Liver (tissue), 9 donors: ENCODE measurements around the gene FGF5. TPM values are rescaled to one million over a fixed set of nuclear protein-coding genes. Genes with fewer than 3 reads are reported as not detected.

Experiments
- DNase-seq: peaks from one replicate; pipeline ENCODE4 v3.0.0-alpha.2; 2017; ENCODE audit warnings: low spot score
- H3K27ac ChIP-seq, 2 donors: one replicate each; pipeline ENCODE4 v1.7.0; 2013; ENCODE audit warnings: inconsistent platforms in 2 of 2, low read length in 2 of 2, control low read depth in 1 of 2, low read depth in 1 of 2, mild to moderate bottlenecking in 1 of 2
- H3K27me3 ChIP-seq, 4 donors: one replicate each; pipeline versions ENCODE4 v1.6.1 to v1.7.0; 2013; ENCODE audit warnings: low read length in 3 of 4, inconsistent platforms in 1 of 4, mild to moderate bottlenecking in 1 of 4, moderate library complexity in 1 of 4; ENCODE audit not compliant: control insufficient read depth in 4 of 4, insufficient read depth in 4 of 4
- H3K36me3 ChIP-seq, 4 donors: one replicate each; pipeline versions ENCODE4 v1.6.1 to v1.7.0; 2013; ENCODE audit warnings: low read length in 3 of 4, mild to moderate bottlenecking in 3 of 4, low read depth in 1 of 4, moderate library complexity in 1 of 4; ENCODE audit not compliant: control insufficient read depth in 4 of 4, insufficient read depth in 3 of 4
- H3K4me1 ChIP-seq, 4 donors: one replicate each; pipeline versions ENCODE4 v1.6.1 to v1.7.0; 2013; ENCODE audit warnings: low read length in 3 of 4, mild to moderate bottlenecking in 3 of 4, moderate library complexity in 1 of 4; ENCODE audit not compliant: control insufficient read depth in 4 of 4, insufficient read depth in 4 of 4
- H3K4me3 ChIP-seq, 3 donors: one replicate each; pipeline versions ENCODE4 v1.6.1 to v1.7.0; 2013; ENCODE audit warnings: low read length in 3 of 3, control low read depth in 1 of 3, low read depth in 1 of 3, mild to moderate bottlenecking in 1 of 3
- H3K9ac ChIP-seq, 2 donors: one replicate each; pipeline ENCODE4 v1.7.0; 2013; ENCODE audit warnings: low read length in 2 of 2, mild to moderate bottlenecking in 2 of 2, moderate library complexity in 2 of 2, control low read depth in 1 of 2, low read depth in 1 of 2
- H3K9me3 ChIP-seq, 4 donors: one replicate each; pipeline versions ENCODE4 v1.6.1 to v1.7.0; 2013; ENCODE audit warnings: low read length in 3 of 4; ENCODE audit not compliant: control insufficient read depth in 4 of 4
- ATF3 ChIP-seq: IDR thresholded peaks from 2 replicates; pipeline ENCODE4 v1.6.1; 2016; ENCODE audit warnings: antibody characterized with exemption
- CTCF ChIP-seq: fragments of 150-350 bp; IDR thresholded peaks from 2 replicates; pipeline ENCODE4 v1.5.1; 2017; ENCODE audit warnings: improper control_type of control experiment, low read depth, low read length; ENCODE audit not compliant: missing input control
- EGR1 ChIP-seq, 2 donors: IDR thresholded peaks; 2 replicates each; pipeline ENCODE4 v1.6.1; 2016 to 2018; ENCODE audit warnings: antibody characterized with exemption in 2 of 2, low read depth in 2 of 2
- FOXA1 ChIP-seq: IDR thresholded peaks from 2 replicates; pipeline ENCODE4 v1.6.1; 2016; ENCODE audit warnings: antibody characterized with exemption
- FOXA2 ChIP-seq: IDR thresholded peaks from 2 replicates; pipeline ENCODE4 v1.6.1; 2016; ENCODE audit warnings: antibody characterized with exemption
- GABPA ChIP-seq, 2 donors: IDR thresholded peaks in 1 of 2; conservative IDR thresholded peaks in 1 of 2; 2 replicates each; pipeline ENCODE4 v1.6.1; 2016; ENCODE audit warnings: antibody characterized with exemption in 2 of 2, mild to moderate bottlenecking in 1 of 2, moderate library complexity in 1 of 2
- HNF4A ChIP-seq, 2 donors: conservative IDR thresholded peaks; 2 replicates each; pipeline ENCODE4 v1.6.1; 2016; ENCODE audit warnings: antibody characterized with exemption in 2 of 2, mild to moderate bottlenecking in 2 of 2
- HNF4G ChIP-seq: IDR thresholded peaks from 2 replicates; pipeline ENCODE4 v1.6.1; 2016; ENCODE audit warnings: antibody characterized with exemption
- JUND ChIP-seq, 2 donors: IDR thresholded peaks; 2 replicates each; pipeline ENCODE4 v1.6.1; 2016; ENCODE audit warnings: antibody characterized with exemption in 2 of 2
- MAX ChIP-seq: IDR thresholded peaks from 2 replicates; pipeline ENCODE4 v1.6.1; 2016; ENCODE audit warnings: antibody characterized with exemption
- NR2F2 ChIP-seq: IDR thresholded peaks from 2 replicates; pipeline ENCODE4 v1.6.1; 2016; ENCODE audit warnings: antibody characterized with exemption
- RAD21 ChIP-seq, 2 donors: IDR thresholded peaks; 2 replicates each; pipeline ENCODE4 v1.6.1; 2016; ENCODE audit warnings: antibody characterized with exemption in 2 of 2, mild to moderate bottlenecking in 2 of 2
- REST ChIP-seq: IDR thresholded peaks from 2 replicates; pipeline ENCODE4 v1.6.1; 2016; ENCODE audit warnings: antibody characterized with exemption, mild to moderate bottlenecking
- RXRA ChIP-seq, 2 donors: IDR thresholded peaks; 2 replicates each; pipeline ENCODE4 v1.6.1; 2017 to 2018; ENCODE audit warnings: antibody characterized with exemption in 2 of 2, mild to moderate bottlenecking in 1 of 2
- SP1 ChIP-seq: IDR thresholded peaks from 2 replicates; pipeline ENCODE4 v1.6.1; 2018; ENCODE audit warnings: antibody characterized with exemption, mild to moderate bottlenecking
- TAF1 ChIP-seq: conservative IDR thresholded peaks from 2 replicates; pipeline ENCODE4 v1.6.1; 2016; ENCODE audit warnings: antibody characterized with exemption, mild to moderate bottlenecking
- YY1 ChIP-seq: IDR thresholded peaks from 2 replicates; pipeline ENCODE4 v1.6.1; 2016; ENCODE audit warnings: antibody characterized with exemption, mild to moderate bottlenecking
- ZBTB33 ChIP-seq: IDR thresholded peaks from 2 replicates; pipeline ENCODE4 v1.6.1; 2016; ENCODE audit warnings: antibody characterized with exemption
- WGBS: extraction: QIAGEN DNeasy Blood & Tissue Kit; methylation state at CpG from one replicate; pipeline ENCODE4 v1.1.7; 2013; 5-methylcytosine and 5-hydroxymethylcytosine counted together
- polyA plus RNA-seq, 2 donors: library from polyadenylated mRNA; stranded (reverse) in 1 of 2; unstranded in 1 of 2; fragments of 200-250 nt in 1 of 2; fragments of >200 nt in 1 of 2; fragmentation: Nextera tagmentation in 1 of 2; extraction: Ambion mirVana in 1 of 2; gene quantifications; one replicate each; pipeline versions ENCODE4 v1.2.1 to v1.2.3, GENCODE V29; 2013 to 2015
- total RNA-seq, 2 donors: library from RNA; depleted of rRNA; stranded (reverse); fragments of >200 nt; gene quantifications; one replicate each; pipeline ENCODE4 v1.2.3, GENCODE V29; 2014
- donor health status: healthy.
- donor health status: healthy.
- donor health status: healthy.
- donor health status: healthy.
- donor health status: healthy.

The FGF5 gene
- total and polyA plus RNA-seq, 4 donors, result 0.03 TPM; not detected in 3

- 55% methylated on average over 4 of the region's 4 CpGs for WGBS
- Histone ChIP-seq H3K36me3 (no peaks in the 10 kb centered on the region), H3K27me3 (peaks cover 0 to 8% (median 5%) of the 10 kb centered on the region in 4 donors), H3K4me3 (no peak overlapping the region), H3K9ac (no peak overlapping the region), H3K27ac (no peak overlapping the region), H3K9me3 (no peaks in the 10 kb centered on the region), H3K4me1 (no peaks in the 10 kb centered on the region)
- no peak for TF ChIP-seq NR2F2
- TF ChIP-seq REST, result no peak
- no peak for TF ChIP-seq FOXA1
- TF ChIP-seq EGR1 (IDR thresholded peaks at IDR 0.05; ENCODE audit: low read depth in 2 of 2), result no peak
- TF ChIP-seq ZBTB33, result no peak
- TF ChIP-seq FOXA2, result no peak
- TF ChIP-seq RAD21 (IDR thresholded peaks at IDR 0.05), result no peak
- TF ChIP-seq CTCF, result no peak
- TF ChIP-seq HNF4G, result no peak
- TF ChIP-seq TAF1, result no peak
- TF ChIP-seq JUND (IDR thresholded peaks at IDR 0.05), result no peak
- TF ChIP-seq RXRA (IDR thresholded peaks at IDR 0.05), result no peak
- TF ChIP-seq HNF4A (conservative IDR thresholded peaks at IDR 0.05), result no peak
- TF ChIP-seq ATF3, result no peak
- no peak for TF ChIP-seq YY1
- TF ChIP-seq SP1, result no peak
- no peak for TF ChIP-seq GABPA (IDR thresholded peaks at IDR 0.05 in 1 of 2, conservative IDR thresholded peaks at IDR 0.05 in 1 of 2)
- TF ChIP-seq MAX, result no peak
- no peak for DNase-seq
These were observed 42.0 kb downstream of the FGF5 start for GRCh38 chr4:80308466-80308822.
